Neural crest cell (in vitro differentiated cells): ENCODE results near the gene MMAA. TPM values are rescaled to one million over a fixed set of nuclear protein-coding genes. Genes with fewer than 3 reads are reported as not detected.
"Not testable (repeated sequence)": the region's sequence is repeated elsewhere in the genome, so short reads cannot be mapped to it uniquely, and the experiment has no call there.

Source experiments
- DNase-seq: peaks from one replicate; pipeline ENCODE4 v3.0.0; 2021; ENCODE audit warnings: low read depth, mixed read lengths, low spot score
- H3K27ac Mint-ChIP-seq: one replicate; pipeline ENCODE4 v1.8.0; 2021; ENCODE audit warnings: mild to moderate bottlenecking, mixed read lengths; ENCODE audit not compliant: unreplicated experiment
- H3K27me3 Mint-ChIP-seq: 2 replicates; pipeline ENCODE4 v1.8.0; 2021; ENCODE audit warnings: low read depth, mild to moderate bottlenecking, mixed read lengths
- H3K36me3 Mint-ChIP-seq: 2 replicates; pipeline ENCODE4 v1.8.0; 2021; ENCODE audit warnings: low read depth, mild to moderate bottlenecking, mixed read lengths
- H3K4me1 Mint-ChIP-seq: 2 replicates; pipeline ENCODE4 v1.8.0; 2021; ENCODE audit warnings: mixed read lengths
- H3K4me3 Mint-ChIP-seq: one replicate; pipeline ENCODE4 v1.8.0; 2021; ENCODE audit warnings: mild to moderate bottlenecking, mixed read lengths
- H3K9me3 Mint-ChIP-seq: 2 replicates; pipeline ENCODE4 v1.8.0; 2021; ENCODE audit warnings: mixed read lengths
- CTCF ChIP-seq: fragments of 200-600 bp; sonication (generic); conservative IDR thresholded peaks from 2 replicates; pipeline ENCODE4 v1.5.0; 2021; ENCODE audit warnings: antibody characterized with exemption, mild to moderate bottlenecking
- total RNA-seq: library from RNA; stranded (reverse); gene quantifications from 2 replicates; pipeline ENCODE4 v1.2.1, GENCODE V29; 2021

MMAA gene
- total RNA-seq, 1 donor from 2014 or later = 4.9 TPM

- Mint-ChIP-seq H3K9me3 (peaks cover 6% of the 10 kb centered on the region), H3K27me3 (no peaks in the 10 kb centered on the region), H3K4me1 (no peaks in the 10 kb centered on the region), H3K4me3 (no peak overlapping the region), H3K27ac (no peak overlapping the region), H3K36me3 (peaks cover 21% of the 10 kb centered on the region)
- no peak for DNase-seq
- no peak for TF ChIP-seq CTCF
Measured at GRCh38 chr4:145625677-145626622, 6.8 kb downstream of the MMAA start.

DNA sequence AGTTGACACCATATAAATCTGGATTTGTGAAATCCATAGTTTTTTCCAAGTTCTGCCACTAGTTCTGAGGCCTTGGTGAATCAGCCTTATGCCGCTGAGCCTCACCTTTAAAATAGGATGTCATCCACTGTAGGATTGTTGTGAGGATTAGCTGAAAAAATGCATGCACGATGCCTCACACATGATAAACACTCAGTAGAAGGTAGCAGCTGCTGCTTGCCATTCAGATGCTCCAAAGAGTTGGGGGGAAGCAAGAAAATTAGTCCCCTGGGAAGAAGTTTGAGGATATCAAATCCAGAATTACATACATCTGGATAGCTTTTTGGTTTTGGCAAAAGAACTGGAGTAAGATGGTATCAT is 7.4 kb downstream of the MMAA start:
- no peak overlapping the region for H3K4me3 Mint-ChIP-seq
- no peak overlapping the region for H3K27ac Mint-ChIP-seq
- H3K4me1 Mint-ChIP-seq = no peaks in the 10 kb centered on the region
- DNase-seq = no peak
- H3K36me3 Mint-ChIP-seq = peaks cover 16% of the 10 kb centered on the region
- H3K27me3 Mint-ChIP-seq = no peaks in the 10 kb centered on the region
- TF ChIP-seq CTCF = no peak
- H3K9me3 Mint-ChIP-seq = peaks cover 2% of the 10 kb centered on the region

- no peak for TF ChIP-seq CTCF
- no peak for DNase-seq
- Mint-ChIP-seq H3K9me3 (no peaks in the 10 kb centered on the region), H3K27me3 (no peaks in the 10 kb centered on the region), H3K4me1 (peaks cover 10% of the 10 kb centered on the region), H3K36me3 (peaks cover 8% of the 10 kb centered on the region), H3K27ac (no peak overlapping the region), H3K4me3 (no peak overlapping the region)
Measured at GRCh38 chr4:145635117-145635516, 15.9 kb downstream of the MMAA start.

DNA sequence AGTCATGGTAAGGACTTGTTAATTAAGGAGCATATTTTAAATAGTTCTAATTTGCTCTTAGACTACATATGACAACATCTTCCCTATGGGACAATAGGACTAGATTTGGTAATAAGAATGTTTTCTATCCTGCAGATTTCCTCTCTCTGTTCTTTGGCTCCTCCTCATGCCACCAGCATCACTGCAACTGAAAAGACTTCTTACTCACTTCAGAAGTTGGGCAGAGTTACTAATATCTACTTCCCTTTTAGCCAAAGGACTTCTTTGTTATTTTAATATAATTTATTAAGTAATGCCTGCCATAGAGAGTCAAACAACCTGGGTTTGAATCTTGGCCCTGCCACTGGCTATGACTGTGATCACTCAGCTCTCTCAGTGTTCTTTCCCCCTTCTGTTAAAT is 16.4 kb downstream of the MMAA start:
- TF ChIP-seq CTCF = no peak
- Mint-ChIP-seq H3K9me3 (no peaks in the 10 kb centered on the region), H3K4me1 (peaks cover 10% of the 10 kb centered on the region), H3K36me3 (peaks cover 7% of the 10 kb centered on the region), H3K27me3 (no peaks in the 10 kb centered on the region), H3K4me3 (no peak overlapping the region), H3K27ac (no peak overlapping the region)
- DNase-seq = no peak

- Mint-ChIP-seq H3K36me3 (peaks cover 4% of the 10 kb centered on the region), H3K27ac (no peak overlapping the region), H3K4me1 (no peaks in the 10 kb centered on the region), H3K9me3 (no peaks in the 10 kb centered on the region), H3K27me3 (no peaks in the 10 kb centered on the region), H3K4me3 (no peak overlapping the region)
- no peak for DNase-seq
- no peak for TF ChIP-seq CTCF
Measured at GRCh38 chr4:145639186-145639698, 20.1 kb downstream of the MMAA start.

GRCh38 chr4:145640236-145640635 is 21.1 kb downstream of the MMAA start:
- not testable (repeated sequence) for H3K27me3 Mint-ChIP-seq, DNase-seq, H3K9me3 Mint-ChIP-seq, H3K36me3 Mint-ChIP-seq, H3K27ac Mint-ChIP-seq, H3K4me1 Mint-ChIP-seq, H3K4me3 Mint-ChIP-seq
